GM12873 (cell line): Measurements from ENCODE around the gene DYNC2H1.

Experiments
- TF ChIP-seq, protein P1 (sequence below): IDR thresholded peaks from 2 replicates; pipeline ENCODE4 v1.5.1; 2012; ENCODE audit warnings: low read depth, mild to moderate bottlenecking, moderate library complexity, low read length, control low read depth; ENCODE audit not compliant: insufficient read depth; ENCODE audit errors: missing control alignments

The DYNC2H1 gene

DNA sequence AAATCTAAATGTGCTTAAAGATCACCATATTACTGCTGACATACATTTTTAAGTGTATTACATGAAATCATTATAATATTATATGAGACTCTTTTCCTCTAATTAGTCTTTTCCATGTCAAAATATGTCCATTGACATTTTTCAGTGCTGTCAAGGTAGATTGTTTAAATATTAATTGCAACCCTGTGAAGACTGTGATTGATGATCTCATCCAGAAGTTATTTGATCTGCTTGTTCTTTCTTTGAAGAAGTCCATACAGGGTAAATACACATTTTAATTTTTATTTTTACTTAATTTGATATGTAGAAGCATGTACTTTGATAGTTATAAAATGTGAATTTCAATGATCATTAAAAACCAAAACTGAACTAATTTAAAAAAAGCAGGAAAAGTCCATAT is 38.4 kb downstream of the DYNC2H1 start:
- TF ChIP-seq, protein P1, sequence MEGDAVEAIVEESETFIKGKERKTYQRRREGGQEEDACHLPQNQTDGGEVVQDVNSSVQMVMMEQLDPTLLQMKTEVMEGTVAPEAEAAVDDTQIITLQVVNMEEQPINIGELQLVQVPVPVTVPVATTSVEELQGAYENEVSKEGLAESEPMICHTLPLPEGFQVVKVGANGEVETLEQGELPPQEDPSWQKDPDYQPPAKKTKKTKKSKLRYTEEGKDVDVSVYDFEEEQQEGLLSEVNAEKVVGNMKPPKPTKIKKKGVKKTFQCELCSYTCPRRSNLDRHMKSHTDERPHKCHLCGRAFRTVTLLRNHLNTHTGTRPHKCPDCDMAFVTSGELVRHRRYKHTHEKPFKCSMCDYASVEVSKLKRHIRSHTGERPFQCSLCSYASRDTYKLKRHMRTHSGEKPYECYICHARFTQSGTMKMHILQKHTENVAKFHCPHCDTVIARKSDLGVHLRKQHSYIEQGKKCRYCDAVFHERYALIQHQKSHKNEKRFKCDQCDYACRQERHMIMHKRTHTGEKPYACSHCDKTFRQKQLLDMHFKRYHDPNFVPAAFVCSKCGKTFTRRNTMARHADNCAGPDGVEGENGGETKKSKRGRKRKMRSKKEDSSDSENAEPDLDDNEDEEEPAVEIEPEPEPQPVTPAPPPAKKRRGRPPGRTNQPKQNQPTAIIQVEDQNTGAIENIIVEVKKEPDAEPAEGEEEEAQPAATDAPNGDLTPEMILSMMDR, result no peak

DNA sequence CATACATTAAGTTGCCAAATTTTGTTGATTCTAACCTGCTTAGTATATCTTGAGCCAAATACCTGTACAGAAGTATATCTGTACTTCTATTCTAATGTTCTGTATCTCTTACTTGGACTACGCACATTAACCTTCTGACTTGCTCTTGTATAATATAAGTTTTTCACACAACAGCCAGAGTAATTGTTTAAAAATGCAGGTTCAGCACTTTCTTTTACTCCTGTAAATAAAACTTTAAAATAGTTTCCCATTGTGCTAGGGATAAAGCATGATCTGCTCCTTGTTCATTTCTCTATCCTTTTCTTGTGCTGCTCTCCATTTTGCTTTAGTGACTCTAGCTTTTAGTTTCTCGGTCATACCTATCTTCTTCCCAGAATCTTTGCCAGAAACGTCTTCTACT is 48.3 kb downstream of the DYNC2H1 start:
- TF ChIP-seq, protein P1, result no peak

DNA sequence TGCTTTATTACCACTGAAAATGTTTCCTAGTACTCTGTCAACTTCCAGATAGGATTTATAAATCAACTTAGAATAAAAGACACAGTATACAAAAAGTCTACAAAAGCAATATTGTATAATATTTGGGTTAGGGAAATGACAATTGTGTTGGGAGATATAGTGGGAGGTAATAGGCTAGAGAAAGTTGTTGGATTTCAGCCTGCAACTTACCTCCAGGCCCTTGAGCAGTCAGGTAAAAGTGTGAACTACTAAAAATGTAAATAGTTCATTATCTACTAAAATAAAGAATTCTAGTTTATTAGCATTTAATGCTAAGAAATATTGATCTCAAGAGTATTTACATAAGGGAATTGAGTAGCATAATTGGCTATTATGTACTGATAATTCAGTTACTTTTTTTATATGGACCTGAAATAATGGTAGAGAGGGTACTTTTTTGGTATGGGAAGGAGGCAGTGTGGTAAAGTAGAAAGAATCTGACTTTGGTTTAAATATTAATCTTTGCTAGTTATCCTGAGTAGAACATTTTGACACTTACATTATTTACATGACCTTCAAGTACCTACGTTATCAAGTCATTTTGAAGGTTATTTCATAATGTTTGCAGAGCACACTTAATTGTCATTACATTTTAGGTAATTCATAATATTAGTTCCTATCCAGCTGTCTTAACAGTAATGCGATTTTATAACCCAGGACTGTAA is 55.0 kb downstream of the DYNC2H1 start:
- TF ChIP-seq, protein P1, result no peak

DNA sequence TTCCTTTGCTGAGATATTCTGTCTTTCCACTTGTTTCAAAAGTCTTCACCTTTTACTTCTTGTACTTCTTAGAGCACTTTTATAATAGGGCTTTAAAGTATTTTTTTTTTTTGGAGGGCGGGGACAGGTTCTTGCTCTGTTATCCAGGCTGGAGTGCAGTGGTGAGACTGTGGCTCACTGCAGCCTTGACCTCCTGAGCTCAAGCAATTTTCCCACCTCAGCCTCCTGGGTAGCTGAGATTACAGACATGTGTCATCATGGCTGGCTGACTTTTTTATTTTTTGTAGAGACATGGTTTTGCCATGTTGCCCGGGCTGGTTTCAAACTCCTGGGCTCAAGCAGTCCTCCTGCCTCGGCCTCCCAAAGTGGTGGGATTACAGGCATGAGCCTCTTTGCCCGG is 57.9 kb downstream of the DYNC2H1 start:
- TF ChIP-seq, protein P1, result no peak

DNA sequence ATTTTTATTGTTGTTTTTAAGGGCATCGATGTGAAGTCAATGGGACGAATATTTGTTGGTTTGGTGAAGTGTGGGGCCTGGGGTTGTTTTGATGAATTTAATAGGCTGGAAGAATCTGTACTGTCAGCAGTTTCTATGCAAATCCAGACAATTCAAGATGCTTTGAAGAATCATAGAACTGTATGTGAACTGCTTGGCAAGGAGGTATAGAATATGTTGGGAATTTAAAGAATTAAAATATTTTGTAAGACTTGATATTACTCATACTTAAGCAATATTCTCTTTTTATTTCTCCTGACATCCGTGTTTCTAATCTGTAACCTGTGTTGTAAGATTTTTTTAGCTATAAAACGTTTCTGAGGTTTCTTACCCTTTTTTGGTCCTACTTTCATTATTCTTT is 61.6 kb downstream of the DYNC2H1 start:
- TF ChIP-seq, protein P1, result no peak

DNA sequence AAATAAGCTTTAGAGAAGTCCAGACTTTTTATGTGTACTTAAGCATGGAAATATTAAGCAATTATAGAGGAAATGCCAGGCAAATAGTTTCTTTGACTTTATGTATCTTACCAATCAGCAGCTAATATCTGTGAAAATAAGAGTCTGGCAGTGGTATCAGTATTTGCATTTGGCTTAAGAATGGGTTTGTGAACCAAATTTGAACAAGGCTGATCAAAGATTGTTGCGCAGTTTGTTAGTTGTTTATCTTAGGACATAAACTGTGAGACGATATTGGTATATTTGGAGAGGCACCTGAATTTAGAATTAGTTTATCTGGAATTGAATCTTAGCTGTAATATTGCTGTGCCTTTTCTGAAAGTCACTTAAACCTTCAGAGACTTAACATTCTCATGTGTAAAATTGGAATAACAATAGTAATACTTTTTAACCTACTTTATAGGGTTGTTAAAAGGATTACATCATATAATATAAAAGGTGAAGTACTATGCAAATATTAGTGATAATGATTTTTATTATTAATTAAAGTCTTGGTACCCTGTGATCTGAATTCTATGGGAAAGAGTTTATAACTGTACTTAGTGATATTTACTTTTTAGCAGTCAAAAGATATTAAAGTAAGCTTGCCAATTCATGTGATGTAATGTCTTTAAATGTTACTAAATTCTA is 66.4 kb downstream of the DYNC2H1 start:
- TF ChIP-seq, protein P1, result no peak

DNA sequence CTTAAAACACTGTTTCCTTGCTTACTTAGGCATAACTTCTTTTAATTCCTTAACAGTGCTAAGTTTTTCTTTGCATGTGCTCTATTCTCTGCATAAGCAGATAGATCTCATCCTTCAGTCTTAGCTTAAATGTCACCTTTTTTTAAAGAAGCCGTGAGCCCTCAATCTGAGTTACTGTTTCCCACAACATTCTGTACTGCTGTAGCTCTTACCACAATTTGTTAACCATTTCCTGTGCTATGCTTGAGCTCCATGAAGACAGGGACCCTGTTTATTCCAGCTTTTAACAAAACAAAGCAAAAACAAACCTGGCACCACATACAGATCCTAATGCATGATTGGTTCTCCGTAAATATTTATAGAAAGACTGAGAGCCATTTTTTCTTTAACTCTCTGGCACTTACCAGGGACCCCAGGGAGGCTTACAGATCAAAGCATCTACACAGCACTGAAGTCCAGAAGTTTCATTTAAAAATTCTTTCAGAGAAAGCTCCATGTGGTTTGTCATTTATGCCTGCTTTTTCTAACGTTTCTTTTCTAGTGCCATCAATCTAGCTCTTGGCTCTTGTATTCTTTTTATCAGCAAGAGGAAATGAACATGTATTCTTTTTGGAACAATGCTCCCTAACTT is 74.9 kb downstream of the DYNC2H1 start:
- TF ChIP-seq, protein P1, result no peak
